NOMO-1 treated with DMSO at 0.1 percent for 48 hours (cell line): ENCODE results near the gene CTXN3.

Experiments
- DNase-seq: peaks from one replicate; lab custom pipeline; 2025; ENCODE audit not compliant: unreplicated experiment; lab: John Stamatoyannopoulos, UW

Gene CTXN3

DNA sequence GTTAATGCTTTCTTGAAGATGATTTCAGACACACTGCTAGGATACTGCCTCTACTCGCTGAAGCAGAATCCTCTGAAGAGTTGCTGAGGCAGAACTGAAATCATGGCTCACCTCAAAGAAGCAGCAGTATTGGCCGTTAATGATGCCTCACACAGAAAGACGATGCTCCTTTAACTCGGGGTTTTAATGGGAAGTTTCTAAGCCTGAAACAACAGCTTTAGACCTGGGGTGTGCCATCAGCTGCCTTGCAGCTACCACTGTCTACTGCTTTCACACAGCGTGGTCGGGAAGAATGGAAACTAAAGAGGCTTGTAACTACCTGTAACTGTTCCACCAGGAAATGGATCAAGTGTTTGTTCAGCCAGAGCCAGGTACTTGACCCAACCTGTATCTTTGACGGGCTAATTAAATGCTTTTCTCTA is at the start of gene CTXN3:
Gene CTXN3, plus strand, starts transcription at position 65 of the 422 bp plus-strand sequence. CDS start 8,440 bp downstream, outside the sequence.
- DNase-seq, result no peak

- DNase-seq, result no peak
Measured at GRCh38 chr5:127599320-127599719, 49.6 kb upstream of the CTXN3 start.

- no peak for DNase-seq
Measured at GRCh38 chr5:127599847-127600246, 49.0 kb upstream of the CTXN3 start.

GRCh38 chr5:127601111-127601510 is 47.8 kb upstream of the CTXN3 start:
- no peak for DNase-seq

GRCh38 chr5:127601601-127602000 is 47.3 kb upstream of the CTXN3 start:
- no peak for DNase-seq

DNA sequence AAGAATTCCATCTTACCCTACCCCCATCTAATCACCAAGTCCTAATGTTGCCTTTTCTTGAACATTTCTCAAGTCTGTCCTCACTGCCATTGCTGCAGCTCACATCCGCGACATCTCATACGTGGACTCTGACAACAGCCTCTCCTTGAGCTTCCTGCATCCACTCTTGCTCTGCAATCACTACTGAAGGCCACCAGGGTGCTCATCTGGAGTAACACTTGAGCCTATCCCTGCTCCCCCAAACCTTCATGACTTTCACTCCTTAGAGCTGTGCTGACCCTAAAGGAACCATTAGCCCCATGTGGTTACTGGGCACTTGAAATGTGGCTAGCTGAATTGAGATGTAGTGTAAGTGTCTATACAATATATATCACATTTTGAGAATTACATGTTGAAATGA is 46.4 kb upstream of the CTXN3 start:
- no peak for DNase-seq

DNA sequence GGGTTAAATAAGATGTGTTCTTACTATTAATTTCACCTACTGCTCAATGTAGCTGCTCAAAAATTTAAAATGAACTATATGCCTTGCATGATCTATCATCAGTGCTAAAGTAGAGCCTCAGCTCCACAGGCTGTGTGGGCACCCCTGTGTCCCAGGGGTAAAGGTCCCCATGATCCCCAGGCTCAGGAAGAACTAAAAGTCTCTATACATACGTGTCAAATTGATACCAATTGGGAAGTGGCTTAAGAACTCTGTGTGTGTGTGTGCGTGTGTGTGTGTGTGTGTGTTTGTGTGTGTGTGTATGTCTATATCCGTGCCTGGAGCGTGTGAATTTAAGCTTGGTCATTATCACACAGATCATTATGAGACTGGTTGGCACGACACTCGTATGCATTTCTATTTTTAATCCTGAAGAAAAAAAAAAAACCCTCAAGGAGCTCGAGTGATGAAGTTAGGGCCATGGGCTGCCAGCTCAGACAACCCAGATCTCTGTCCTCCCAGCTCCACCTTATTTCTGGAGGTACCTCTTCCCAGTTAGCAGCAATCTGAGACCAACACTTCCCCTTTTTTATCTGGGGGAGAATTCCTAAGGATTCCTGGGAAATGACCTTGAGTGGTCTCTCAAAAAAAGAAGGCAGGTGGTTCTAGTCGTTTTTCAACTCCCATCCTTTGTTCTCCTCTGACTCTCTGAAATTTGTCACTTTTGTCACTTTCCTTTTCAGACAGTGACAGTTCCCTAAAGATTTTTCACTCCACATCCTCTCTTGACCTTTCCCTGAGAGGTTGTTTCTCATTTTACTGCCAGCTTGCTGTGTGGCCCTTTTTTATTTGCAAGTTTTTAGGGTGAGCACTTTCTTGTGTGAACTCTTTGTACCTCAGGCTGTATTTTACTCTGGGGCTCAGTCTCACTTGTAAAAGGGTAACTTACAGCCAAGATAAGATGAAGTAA is 45.7 kb upstream of the CTXN3 start:
- no peak for DNase-seq

- DNase-seq, result no peak
Measured at GRCh38 chr5:127608077-127608660, 40.7 kb upstream of the CTXN3 start.

GRCh38 chr5:127609011-127609410 is 39.9 kb upstream of the CTXN3 start:
- no peak for DNase-seq

DNA sequence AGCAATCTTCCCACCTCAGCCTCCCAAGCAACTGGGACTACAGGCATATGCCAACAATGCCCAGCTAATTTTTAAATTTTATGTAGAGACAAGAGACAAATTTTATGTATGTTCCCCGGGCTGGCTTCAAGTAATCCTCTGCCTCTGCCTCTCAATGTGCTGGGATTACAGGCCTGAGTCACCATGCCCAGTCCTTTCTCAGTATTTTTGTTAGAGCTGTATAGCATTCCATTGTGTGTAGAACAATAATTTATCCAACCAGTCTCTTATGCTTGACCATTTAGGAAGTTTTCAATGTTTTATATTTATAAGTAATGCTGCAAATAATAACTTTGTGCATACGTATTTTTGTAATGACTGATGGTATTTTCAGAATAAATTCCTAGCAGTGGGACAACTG is 38.9 kb upstream of the CTXN3 start:
- no peak for DNase-seq

DNA sequence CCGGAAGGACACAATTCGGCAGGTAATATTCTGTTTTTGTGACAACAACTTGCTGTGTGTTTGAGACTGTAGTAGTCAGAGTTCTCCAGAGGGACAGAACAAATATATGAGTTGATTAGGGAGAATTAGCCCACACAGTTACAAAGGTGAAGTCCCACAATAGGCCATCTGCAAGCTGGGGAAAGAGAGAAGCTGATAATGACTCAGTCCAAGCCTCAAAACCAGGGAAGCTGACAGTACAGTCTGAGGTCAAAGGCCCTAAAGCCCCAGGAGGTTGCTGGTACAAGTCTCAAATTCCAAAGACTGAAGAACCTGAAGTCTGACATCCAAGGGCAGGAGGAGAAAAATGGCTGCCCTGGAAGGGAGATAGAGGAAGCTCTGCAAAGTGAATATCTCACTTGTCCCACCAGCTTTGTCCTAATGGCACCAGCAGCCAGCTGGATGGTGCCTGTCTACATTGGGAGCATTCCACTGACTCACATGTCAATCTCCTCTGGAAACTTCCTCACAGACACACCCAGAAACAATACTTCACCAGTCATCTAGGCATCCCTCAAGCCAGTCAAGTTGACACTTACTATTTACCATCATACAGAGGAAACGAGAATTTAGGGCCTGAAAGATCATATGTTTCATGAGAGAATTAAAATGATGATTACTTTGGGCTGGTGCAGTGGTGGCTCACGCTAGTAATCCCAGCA is 36.3 kb upstream of the CTXN3 start:
- no peak for DNase-seq

- DNase-seq, result no peak
Measured at GRCh38 chr5:127615916-127616315, 33.0 kb upstream of the CTXN3 start.

GRCh38 chr5:127619908-127620479 is 28.9 kb upstream of the CTXN3 start:
- DNase-seq, result no peak

GRCh38 chr5:127621601-127622325 is 27.1 kb upstream of the CTXN3 start:
- no peak for DNase-seq

GRCh38 chr5:127634007-127634406 is 14.9 kb upstream of the CTXN3 start:
- DNase-seq, result no peak

DNA sequence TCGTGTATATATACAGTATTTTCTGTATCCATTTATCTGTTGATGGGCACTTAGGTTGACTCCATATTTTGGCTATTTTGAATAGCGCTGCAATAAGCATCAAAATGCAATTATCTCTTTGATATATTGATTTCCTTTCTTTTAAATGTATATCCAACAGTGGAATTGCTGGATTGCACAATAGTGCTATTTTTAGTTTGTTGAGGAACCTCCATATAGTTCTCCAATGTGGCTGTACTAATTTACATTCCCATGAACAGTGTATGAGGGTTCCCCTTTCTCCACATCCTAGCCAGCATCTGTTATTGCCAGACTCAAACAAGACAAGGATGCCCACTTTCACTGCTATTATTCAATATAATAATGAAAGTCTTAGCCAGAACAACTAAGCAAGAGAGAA is 9.1 kb upstream of the CTXN3 start:
- no peak for DNase-seq

DNA sequence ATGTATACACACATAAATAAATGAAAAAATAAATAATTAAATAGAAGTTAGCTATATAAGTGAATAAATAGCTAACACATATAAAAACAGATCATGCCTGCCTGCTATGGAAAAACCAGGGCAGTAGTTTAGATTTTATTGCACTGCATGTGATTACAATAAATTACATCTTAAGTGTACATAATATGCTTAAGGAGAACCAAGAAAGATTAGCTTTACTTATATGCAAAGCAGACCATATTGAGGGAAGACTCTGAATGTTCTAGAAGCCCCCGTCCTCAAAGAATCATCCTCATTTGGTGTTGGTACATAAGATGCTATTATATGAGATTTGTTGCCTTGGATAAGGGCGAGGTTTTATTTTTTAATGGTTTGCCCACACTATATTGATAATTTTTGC is 5.9 kb upstream of the CTXN3 start:
- no peak for DNase-seq

DNA sequence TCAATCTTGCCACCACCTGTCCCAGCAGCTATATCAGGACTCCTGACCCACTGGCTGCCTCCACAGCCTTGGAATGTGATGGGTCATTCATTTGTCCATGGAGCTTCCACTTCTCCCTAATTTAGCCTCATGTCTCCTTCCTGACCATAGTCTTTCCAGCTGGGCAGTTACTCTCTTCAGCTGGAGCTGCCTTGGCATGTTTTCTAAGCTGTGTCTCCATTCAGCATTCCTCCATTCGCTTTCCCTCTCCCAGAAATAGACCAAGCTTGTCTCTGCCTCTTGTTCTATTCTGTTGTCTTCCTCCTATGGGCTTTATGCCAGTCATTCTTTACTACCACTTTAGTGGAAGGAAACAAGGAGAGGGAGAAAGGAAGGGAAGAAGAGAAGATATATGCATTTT is 5.3 kb upstream of the CTXN3 start:
- DNase-seq, result no peak

- DNase-seq, result no peak
Measured at GRCh38 chr5:127645300-127645726, 3.6 kb upstream of the CTXN3 start.

DNA sequence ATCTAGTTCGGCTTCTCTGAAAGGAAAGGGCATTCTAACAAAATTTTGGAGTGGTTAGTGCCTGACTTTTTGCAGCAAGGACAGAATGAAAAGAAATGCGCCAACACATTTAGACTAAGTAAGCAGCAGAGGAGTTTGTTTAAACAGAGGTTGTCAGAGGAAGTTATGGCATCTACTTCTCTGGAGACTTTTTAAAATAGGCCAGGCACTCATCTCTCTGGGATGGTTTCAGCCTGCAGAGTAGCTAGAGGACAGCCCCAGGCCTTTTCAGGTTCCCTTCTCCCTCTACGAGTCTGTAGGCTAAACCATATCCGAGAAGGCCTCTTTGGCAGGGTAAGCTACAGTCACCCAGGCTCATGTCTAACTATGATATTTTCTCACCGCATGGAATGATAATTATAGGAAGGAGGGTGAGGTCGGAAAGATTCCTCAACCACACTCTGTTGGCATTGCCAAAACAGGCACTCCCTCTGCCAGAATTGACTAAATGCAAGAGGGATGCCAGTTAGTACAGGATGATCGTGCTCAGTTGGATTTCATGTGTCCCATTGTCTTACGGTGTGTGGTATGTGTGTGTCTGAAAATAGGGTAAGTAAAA is 1.4 kb upstream of the CTXN3 start:
- DNase-seq, result no peak
